ENCODE results near the gene AKT1S1.
"Not testable (repeated sequence)": the region's sequence is repeated elsewhere in the genome, so short reads cannot be mapped to it uniquely, and the experiment has no call there.

The AKT1S1 gene

DNA sequence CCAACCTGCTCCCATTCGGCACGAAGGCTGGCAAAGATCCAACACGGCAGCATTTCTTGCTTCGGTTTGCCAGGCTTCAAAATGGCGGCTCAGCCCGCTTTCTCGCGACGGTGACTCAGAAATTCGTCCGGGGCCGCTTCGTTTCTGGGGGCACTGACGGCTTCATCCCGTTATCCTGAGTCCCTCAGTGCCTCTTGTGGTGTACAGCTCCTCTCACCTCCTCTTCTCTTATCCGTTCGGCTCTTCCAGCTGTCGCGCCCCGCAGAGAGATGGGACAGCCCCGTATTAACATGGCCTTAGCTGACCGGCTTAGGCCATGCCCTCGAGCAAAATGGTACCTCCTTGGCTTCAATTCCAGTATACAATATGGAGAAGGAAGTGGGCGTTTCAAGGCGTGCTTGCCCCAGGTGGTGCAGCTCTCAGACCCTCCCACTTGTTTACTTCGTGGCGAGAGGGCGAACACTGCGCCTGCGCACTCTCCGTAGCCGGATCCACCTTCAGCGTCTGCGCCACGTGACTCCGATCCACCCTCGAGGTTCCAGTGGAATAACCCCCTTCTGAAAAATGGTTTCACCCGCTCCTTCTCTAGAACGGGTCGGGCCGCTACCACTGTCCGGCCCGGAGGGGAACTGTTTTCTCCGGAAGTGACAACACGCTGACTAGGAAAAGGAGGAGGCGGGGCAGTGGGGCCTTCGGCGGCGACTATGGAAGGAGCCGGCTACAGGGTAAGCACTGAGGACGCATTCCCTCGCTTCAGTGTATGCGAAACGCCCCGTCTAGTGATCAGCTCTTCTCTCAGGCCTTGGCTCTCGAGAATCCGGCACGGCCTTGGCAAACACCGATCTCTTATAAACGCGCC is at the start of gene AKT1S1, which contains the start of gene TBC1D17:
TSS of gene AKT1S1 (minus strand) at position 336 of the 859 bp plus-strand sequence. CDS start 4,060 bp downstream, outside the sequence.
TSS of gene TBC1D17 (plus strand) at position 683 of the 859 bp plus-strand sequence. CDS start at position 705, 22 bp downstream.
- peak; percentile 99 for DNase-seq (ENCODE audit: low read depth)

DNA sequence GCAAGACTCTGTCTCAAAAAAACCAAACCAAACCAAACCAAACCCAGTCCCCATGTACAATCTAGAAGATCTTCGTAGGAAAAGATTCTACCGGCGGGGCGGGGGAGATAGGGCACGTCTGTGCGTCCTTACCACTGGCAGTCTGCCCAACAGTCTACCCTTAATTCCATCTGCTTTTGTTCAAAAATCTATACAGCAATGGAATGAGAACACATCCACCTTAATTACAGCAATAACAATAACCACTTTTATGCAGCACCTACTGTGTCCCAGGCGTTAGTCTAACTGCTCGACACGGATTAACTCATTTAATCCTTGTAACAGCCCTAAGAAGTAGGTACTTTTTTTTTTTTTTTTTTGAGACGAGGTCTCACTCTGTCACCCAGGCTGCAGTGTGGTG is 49.4 kb upstream of the AKT1S1 start:
- DNase-seq (ENCODE audit: low read depth) = no peak

DNA sequence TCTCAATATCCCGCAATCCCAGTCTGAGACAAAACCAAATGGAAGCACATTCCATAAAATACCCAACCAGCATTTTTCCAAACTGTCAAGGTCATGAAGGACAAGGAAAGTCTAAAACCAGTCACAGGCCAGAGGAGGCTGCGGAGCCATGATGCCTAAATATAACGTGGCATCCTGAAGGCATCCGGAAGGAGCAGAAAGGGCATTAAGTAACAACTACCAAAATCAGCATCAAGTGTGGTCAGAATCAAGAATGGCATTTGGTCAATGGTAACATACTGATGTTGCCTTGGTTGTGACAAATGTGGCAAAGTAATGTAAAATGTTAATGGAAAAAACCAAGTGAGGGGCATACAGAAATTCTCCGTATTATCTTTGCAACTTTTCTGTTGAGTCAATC is 48.3 kb upstream of the AKT1S1 start:
- DNase-seq (ENCODE audit: low read depth) = no peak

DNA sequence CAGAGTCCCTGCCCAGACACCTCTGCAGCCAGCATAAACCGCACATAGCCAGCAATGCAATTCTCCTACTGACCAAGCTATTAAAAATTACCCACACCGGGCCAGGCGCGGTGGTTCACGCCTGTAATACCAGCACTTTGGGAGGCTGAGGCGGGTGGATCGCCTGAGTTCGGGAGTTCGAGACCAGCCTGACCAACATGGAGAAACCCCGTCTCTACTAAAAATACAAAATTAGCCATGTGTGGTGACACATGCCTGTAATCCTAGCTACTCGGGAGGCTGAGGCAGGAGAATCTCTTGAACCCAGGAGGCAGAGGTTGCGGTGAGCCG is 47.7 kb upstream of the AKT1S1 start:
- DNase-seq (ENCODE audit: low read depth) = not testable (repeated sequence)

DNA sequence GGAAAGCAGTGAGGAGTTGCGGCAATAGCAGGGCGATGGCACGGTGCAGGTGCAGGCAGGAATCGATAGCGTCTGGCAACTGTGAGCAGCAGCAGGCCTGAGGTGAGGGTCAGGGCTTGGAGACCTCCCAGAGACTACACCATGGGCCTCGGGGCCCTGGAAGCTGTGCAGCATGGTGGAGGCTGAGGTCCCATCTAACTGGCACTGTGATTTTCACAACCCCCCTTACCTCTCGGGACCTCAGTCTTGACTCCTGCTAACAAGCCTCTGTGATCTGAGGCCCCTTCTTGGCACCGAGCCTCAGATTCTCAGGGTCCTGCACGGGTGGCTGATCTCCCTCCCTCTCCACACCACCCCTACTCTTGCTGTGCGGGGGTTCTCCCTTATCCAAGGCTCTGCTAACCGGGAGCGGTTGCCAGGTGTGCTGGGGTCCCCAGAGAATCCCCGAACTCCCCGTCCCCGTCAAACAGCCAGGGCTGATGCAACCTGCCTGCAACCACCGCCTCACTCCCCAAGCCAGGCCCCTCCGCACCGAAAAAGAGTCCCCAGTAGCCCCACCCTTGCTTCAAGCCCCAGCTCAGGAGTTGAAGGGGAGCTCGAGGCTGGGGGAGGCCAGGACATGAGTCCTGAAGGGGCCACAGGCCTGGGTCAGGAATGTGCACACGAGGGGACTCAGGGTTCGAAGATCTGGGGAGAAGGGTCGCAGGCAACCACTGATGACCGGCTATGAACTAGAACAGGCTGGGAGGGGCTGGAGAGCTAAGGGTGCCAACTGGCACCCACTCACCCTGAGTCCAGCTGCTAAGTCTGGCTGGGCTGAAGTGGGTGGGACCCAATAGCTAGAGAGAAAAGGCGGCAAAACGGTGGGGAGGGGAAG is 47.1 kb upstream of the AKT1S1 start:
- no peak for DNase-seq (ENCODE audit: low read depth)

DNA sequence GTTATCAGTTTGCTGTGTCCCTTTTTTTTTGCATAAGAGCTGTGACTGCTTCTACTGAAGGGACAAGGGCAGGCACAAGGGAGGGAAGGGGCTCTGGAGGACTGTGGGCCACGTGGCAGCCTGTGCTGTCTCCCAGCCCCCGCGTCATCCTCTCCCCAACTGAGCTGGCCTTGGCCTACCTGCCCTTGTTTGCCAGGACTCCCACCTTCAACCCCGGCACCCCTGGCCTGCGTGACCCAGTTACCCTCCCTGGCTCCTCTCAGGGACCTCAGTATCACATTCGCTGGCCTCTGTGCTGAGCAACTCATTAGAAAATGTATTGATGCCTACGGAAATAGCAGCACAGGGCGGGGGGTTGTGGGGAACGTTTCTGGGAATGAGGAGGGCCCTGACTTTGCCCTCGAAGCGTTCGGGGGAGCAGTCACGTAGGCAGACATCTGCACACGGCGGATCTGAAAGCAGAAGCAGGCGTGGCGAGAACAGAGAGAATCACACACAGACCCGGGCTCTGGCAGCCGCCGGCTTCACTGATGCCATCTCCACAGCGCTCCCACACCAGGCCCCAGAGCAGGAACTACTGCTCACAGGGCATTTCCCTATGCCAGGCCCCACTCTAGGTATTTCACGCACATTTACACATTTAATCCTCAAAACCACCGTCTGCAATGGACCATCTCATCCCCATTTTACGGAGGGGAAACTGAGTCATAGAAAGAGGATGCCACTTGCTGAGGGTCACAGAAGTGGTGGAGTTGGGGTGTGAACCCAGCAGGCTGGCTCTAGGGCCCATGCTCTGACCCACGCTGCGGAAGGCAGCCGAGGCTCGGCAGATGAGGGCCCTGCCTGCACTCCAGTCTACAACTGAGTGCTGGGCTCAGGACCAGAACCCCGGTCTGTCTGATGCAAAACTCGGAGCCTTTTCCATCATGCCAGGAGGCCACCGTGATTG is 46.2 kb upstream of the AKT1S1 start:
- no peak for DNase-seq (ENCODE audit: low read depth)

DNA sequence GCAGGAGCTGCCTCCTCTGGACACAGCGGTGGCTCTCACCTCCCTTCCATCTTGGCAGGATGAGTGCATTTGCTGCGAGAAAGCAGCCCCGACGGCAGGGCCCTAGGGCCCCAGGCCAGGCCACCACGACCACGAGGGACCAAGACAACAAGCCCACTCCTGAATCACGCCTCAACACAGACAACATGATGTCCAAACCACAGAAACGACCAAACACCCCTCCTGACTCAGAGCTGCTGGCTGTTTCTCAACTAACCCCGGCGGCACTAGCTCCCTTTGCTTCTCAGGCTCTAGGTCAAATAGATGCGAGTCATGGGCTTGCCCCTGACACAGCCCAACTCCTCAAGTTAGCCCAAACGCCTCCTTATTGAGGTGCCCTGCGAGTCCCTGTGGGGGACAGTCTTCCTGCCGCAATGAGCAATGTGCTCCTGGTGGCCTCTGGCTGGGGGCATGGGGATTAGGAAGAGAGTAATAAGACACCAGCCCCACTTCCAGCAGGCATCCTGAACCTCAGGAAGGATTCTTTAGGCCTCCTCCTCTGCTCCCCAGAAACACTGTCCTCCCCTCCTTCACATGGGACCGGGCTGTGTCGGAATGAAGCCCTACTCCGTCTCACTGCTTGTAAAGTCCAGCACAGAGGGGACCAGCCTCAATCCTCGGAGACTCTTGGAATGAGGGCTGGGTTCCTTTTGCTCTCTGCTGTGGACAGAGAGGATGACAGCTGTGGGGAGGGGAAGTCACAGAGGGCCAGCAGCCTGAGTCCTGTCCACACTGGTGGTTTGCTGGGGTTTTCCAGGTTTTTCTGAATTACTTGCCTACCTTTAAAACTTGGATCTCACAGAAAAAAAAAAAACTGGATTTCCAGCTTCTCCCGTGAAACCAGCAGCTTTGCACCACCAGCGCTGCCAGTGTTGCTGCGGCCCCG is 45.0 kb upstream of the AKT1S1 start:
- DNase-seq (ENCODE audit: low read depth) = peak; percentile 66

DNA sequence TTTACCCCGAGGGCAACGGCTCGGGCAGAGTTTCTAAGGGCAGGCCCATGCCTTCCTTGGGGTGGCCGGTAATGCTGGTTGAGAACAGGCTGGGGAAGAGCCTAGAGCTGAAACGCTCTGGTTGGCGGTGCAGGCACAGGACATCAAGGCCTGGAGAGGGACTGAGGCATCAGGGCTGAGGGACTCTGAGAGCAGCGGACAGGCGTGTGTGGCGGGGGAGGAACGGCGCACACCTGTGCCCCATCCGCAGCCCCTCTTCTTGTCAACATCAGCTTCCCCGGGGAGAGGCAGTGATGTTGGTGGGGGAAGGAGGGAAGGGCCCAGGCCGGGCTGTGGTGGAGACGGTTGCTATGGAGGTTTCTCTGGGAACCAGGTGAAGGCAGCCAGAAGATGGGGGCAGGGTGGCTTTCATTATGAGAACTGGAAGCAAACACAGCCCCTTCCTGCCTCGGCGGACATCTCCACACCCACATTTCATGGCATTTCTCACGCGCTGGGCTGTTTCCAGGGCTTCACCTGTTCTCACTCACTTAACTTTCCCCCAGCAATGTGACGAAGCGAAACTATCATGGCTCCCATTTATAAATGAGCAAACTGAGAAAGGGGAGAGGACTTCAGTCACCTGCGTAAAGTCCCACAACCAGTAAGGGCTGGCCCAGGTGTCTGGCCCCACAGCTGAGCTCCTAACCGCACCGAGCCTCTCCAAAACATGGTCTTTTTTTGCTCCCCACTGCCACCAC is 43.6 kb upstream of the AKT1S1 start:
- DNase-seq (ENCODE audit: low read depth) = no peak

DNA sequence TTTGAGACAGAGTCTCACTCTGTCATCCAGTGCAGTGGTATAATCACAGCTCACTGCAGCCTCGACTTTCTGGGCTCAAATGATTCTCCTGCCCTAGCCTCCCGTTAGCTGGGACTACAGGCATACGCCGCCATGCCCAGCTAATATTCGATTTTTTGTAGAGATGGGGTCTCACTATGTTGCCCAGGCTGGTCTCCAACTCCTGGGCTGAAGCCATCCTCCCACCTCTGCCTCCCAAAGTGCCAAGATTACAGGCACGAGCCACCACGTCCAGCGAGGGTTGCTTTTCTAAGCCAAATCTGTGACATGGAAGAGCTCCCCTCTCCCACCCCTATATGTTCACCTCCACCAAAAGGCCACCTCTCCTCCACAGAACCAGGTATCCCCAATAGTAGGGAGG is 40.9 kb upstream of the AKT1S1 start:
- DNase-seq (ENCODE audit: low read depth) = no peak

DNA sequence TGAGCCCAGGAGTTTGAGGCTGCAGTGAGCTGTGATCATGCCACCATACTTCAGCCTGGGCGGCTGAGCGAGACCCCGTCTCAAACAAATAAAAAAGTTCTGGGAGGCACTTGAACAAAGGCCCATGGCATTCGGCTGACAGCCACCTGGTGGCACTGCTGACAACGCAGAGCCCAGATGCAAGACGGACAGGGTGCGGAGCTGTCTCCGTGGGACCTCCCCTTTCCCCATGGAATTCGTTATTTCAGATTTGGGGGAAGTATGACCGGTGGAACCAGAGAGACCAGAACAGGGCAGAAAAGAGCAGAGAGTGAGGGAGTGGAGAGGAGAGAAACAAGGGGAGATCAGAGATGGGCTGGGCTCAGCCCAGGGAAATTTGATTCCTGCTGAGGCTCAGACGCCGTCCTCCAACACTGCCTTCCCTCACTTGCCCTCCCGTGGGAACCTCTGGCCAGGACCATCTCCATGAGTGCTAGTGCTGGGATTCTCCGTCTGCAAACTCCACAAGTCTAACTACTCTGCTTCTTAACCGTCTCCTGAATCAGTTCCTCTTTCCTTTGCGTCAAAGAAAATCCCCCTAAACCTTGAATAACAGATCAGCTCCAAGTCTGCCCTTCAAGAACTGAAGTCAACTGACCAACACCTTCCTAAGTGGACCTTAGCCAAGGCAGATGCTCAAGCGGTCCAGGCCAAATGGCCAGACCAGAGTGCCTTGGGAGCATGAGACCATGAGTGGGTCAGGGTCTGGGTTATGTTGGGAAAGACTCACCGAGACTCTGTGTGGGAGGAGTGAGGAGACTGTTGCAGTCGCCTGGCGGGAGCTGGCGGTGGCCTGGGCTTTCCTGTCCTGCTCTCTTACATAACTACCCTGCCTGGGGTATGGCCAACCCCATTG is 39.9 kb upstream of the AKT1S1 start:
- DNase-seq (ENCODE audit: low read depth) = no peak

DNA sequence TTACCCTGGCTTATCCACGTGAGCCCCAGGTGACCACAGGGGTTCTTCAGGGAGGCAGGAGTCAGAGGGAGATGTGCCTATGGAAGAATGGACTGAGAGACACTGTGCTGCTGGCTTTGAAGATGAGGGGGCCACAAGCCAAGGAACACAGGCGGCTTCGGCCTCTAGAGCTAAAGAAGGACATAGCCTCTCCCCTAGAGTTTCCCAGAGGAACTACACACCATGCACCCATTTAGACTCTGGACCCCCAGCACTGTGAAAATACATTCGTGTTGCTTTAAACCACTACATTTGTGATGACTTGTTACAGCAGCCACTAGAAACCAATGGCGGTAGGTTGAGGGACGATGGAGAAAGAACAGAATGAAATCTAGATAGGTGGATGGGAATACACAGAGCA is 38.1 kb upstream of the AKT1S1 start:
- no peak for DNase-seq (ENCODE audit: low read depth)

DNA sequence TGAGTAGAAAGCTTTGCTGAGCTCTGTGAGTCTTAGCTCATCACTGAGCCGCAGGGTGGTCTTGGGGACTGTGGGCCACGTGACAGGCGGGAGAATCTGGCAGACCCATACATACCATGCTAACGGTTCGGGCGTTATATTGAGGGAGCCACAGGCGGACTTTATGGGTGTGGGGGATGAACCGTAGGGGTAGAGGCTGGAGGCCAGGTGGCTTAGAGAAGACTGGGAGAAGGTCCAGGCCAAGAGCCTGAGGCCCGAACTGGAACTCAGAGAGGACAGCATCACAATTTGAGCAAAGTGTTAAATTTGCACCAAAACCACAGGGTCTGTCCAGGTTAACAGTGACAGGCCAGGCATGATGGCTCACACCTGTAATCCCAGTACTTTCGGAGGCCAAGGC is 36.6 kb upstream of the AKT1S1 start:
- no peak for DNase-seq (ENCODE audit: low read depth)

DNA sequence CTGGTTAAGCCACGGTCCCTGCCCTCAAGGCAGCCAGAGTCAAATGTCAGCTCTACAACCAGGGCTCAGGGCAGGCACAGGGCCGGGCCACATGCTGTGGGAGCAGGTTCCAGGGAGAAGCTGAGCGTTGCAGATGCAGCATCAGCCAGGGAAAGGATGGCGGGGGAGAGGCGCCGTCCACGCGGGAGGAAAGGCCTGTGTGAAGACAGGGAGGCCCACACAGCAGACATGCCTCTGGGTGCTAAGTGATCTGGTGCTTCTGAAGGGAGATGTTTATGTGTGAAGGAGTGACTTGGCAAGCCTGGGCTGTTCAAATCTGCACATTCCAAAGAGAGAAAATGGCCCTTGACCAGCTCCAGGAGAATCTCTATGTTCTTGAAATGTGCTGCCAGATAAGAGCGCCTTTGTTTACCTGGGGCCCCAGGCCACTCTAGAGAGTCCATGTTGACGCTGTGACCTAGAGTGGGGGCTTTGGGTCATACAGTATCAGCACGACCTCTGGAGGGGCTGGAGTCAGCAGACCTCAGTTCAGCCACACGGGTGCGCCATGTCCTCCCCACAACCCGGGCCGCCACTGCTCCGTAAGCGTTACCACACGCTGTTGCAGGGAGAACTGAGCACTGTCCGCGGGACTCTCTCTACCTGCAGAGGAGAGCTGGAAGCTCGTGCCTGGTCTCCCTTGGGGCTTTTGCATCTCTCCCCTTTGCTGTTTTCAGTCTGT is 36.0 kb upstream of the AKT1S1 start:
- no peak for DNase-seq (ENCODE audit: low read depth)

DNA sequence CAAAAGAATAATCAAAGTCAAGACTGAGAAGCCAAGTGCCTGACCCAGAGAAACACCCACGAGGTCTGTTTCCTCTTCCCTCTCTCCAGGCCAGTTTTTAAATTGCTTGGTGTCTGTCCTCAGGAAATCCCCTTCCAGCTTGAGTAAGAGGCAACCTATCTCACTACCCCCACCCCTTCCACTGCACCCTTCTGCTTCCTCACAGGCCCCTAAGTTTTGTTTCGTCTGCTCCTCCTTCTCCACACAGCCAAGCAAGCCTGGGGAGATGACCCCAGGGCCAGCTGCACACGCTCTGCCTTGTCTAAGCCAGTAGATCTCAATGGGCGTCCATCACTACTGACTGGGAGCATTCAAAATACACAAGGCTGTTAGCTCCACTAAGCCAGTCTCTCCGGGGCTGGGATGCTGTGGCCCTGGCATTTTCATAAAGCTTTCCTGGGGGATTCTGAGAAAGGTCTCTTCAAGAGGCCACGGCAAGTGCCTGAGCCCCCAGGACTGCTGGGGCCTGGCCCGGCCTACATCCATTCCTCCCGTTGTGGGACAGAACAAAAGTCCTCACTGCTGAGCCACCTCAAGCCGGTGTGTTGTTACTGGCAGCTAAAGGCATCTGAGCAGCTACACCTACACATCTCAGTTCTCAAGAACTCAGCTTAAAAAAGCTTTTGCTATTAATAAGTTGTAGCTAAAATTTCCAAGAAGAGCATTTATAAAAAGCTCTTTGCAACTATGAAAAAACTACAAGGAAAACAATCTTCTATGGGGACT is 34.4 kb upstream of the AKT1S1 start:
- no peak for DNase-seq (ENCODE audit: low read depth)

DNA sequence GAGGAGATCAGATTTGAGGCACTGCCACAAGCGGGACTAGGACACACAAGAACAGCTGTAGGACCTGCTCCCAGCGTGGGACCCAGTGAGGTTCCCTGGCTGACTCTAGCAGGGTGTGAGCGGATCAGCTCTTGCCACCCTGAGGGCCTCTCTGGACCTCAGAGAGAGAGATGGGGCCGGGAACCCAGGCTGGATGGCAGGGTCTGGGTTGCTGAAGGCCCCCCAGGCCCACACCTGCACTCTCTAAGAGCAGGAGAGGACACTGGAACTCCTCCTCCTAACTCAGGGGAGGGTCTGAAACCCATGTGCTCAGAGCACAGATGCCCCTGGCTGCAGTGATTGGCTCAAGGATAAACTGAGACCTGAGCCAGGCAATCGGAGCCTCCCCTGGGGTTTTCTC is 33.0 kb upstream of the AKT1S1 start:
- no peak for DNase-seq (ENCODE audit: low read depth)

DNA sequence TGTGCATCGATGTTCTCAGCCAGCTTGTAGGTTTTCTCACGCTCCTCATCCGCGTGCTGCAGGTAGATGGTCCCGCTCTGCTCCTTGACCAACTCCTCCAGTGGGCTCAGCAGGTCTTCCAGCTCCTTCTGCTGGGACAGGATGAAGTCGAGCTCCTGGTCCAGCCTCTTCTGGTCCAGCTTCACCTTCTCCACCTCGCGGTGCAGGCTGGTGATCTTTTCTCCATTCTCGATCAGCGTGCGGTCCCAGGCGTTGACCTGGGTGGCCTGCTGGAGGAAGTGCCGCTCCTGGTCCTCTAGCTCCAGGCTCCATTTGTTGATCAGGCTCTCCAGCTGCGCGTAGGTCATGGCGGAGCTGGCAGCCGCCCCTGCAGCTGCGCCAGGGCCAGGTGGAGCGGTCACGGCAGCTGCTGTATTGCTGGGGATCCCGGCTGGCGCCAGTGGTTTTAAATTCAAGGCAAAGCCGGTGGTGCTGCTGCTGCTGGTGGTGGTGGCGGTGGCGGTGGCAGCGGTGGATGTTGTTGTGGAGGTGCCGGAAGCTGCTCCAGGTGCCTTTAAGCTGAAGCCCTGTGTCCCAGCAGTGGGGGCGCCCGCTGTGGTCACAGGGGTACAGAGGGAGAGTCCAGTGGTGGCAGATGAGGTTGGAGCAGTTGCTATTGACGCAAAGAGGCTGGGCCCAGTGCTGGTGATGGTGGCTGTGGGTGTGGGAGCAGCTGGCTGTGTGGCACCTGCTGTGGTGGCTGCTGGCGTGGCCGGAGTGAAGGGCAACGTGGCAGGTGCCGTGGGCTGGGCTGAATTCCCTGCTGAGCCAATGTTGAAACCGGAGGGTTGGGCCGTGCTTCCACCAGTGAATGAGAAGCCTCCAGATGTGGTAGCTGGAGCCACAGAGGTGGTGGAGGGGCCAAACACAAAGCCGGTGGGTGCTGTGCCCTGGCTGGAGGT is 31.6 kb upstream of the AKT1S1 start:
- DNase-seq (ENCODE audit: low read depth) = no peak

All from stromal cell of bone marrow (primary cell).